CD14-positive monocyte (primary cell): ENCODE data around the gene THBS3. TPM values are rescaled to one million over a fixed set of nuclear protein-coding genes. Genes with fewer than 3 reads are reported as not detected.

Experiments used
- DNase-seq, 3 donors: peaks; one replicate each; pipeline ENCODE4 v3.0.0-alpha.2; 2011 to 2022
- H2AFZ ChIP-seq: 2 replicates; pipeline ENCODE4 v1.6.0; 2012; ENCODE audit warnings: mild to moderate bottlenecking, low read depth, low read length, inconsistent platforms; ENCODE audit not compliant: insufficient read depth, poor library complexity, severe bottlenecking
- H3K27ac ChIP-seq, 2 donors: 1 replicate in 1 of 2; 2 replicates in 1 of 2; pipeline ENCODE4 v1.5.1; 2012 to 2013; ENCODE audit warnings: low read length in 2 of 2, control low read depth in 1 of 2, inconsistent platforms in 1 of 2, low read depth in 1 of 2, mild to moderate bottlenecking in 1 of 2
- H3K27me3 ChIP-seq, 2 donors: one replicate each; pipeline versions ENCODE4 v1.6.0 to v1.6.1; 2011 to 2013; ENCODE audit warnings: low read length in 2 of 2; ENCODE audit not compliant: control insufficient read depth in 2 of 2, insufficient read depth in 2 of 2
- H3K36me3 ChIP-seq, 2 donors: replicated peaks in 1 of 2; 1 replicate in 1 of 2; 2 replicates in 1 of 2; pipeline versions ENCODE4 v1.5.1 to v1.6.1; 2012 to 2013; ENCODE audit warnings: low read length in 2 of 2, control low read depth in 1 of 2, inconsistent platforms in 1 of 2, mild to moderate bottlenecking in 1 of 2; ENCODE audit not compliant: insufficient read depth in 2 of 2, control insufficient read depth in 1 of 2
- H3K4me1 ChIP-seq, 2 donors: 1 replicate in 1 of 2; 2 replicates in 1 of 2; pipeline versions ENCODE4 v1.5.1 to v1.6.1; 2012 to 2013; ENCODE audit warnings: low read length in 2 of 2, control low read depth in 1 of 2, inconsistent platforms in 1 of 2, mild to moderate bottlenecking in 1 of 2, moderate library complexity in 1 of 2; ENCODE audit not compliant: insufficient read depth in 2 of 2, control insufficient read depth in 1 of 2
- H3K4me2 ChIP-seq: replicated peaks from 2 replicates; pipeline ENCODE3; 2012; ENCODE audit warnings: low read length, moderate library complexity, mild to moderate bottlenecking; ENCODE audit not compliant: poor library complexity, severe bottlenecking; ENCODE audit errors: extremely low read depth
- H3K4me3 ChIP-seq, 3 experiments: fragments of 200-600 bp in 1 of 3; sonication (generic) in 1 of 3; replicated peaks in 1 of 3; 1 replicate in 2 of 3; 2 replicates in 1 of 3; pipeline ENCODE4 v1.5.1; 2011 to 2013; ENCODE audit warnings: low read length in 3 of 3, mild to moderate bottlenecking in 3 of 3, control low read depth in 2 of 3, low read depth in 2 of 3, inconsistent platforms in 1 of 3, moderate library complexity in 1 of 3
- H3K79me2 ChIP-seq: 2 replicates; pipeline ENCODE4 v1.6.0; 2012; ENCODE audit warnings: mild to moderate bottlenecking, control low read depth, inconsistent platforms, low read length, moderate library complexity; ENCODE audit not compliant: insufficient read depth
- H3K9ac ChIP-seq: 2 replicates; pipeline ENCODE4 v1.6.0; 2017; ENCODE audit warnings: low read length, mild to moderate bottlenecking; ENCODE audit not compliant: insufficient read depth, poor library complexity, severe bottlenecking
- H3K9me3 ChIP-seq, 2 donors: replicated peaks in 1 of 2; 1 replicate in 1 of 2; 2 replicates in 1 of 2; pipeline versions ENCODE4 v1.5.1 to v1.6.1; 2012 to 2013; ENCODE audit warnings: low read length in 2 of 2, control low read depth in 1 of 2; ENCODE audit not compliant: control insufficient read depth in 1 of 2, insufficient read depth in 1 of 2
- H4K20me1 ChIP-seq: 2 replicates; pipeline ENCODE4 v1.6.0; 2012; ENCODE audit warnings: mild to moderate bottlenecking, low read length, control low read depth, moderate library complexity; ENCODE audit not compliant: insufficient read depth
- H3K27ac Mint-ChIP-seq, 7 donors: one replicate each; pipeline ENCODE4 v1.8.0; 2020; ENCODE audit warnings: mild to moderate bottlenecking in 7 of 7, mixed read lengths in 7 of 7, moderate library complexity in 6 of 7, inconsistent platforms in 2 of 7
- H3K27me3 Mint-ChIP-seq, 3 donors: one replicate each; pipeline ENCODE4 v1.8.0; 2021 to 2022; ENCODE audit warnings: low read depth in 3 of 3, mild to moderate bottlenecking in 3 of 3, mixed read lengths in 3 of 3, moderate library complexity in 3 of 3, inconsistent platforms in 1 of 3
- H3K36me3 Mint-ChIP-seq, 2 donors: one replicate each; pipeline ENCODE4 v1.8.0; 2020; ENCODE audit warnings: mixed read lengths in 2 of 2, inconsistent platforms in 1 of 2, mild to moderate bottlenecking in 1 of 2
- H3K4me1 Mint-ChIP-seq: one replicate; pipeline ENCODE4 v1.8.0; 2020; ENCODE audit warnings: mild to moderate bottlenecking, mixed read lengths
- H3K4me3 Mint-ChIP-seq, 2 donors: one replicate each; pipeline ENCODE4 v1.8.0; 2020; ENCODE audit warnings: mild to moderate bottlenecking in 2 of 2, mixed read lengths in 2 of 2, moderate library complexity in 1 of 2
- H3K9me3 Mint-ChIP-seq, 7 donors: one replicate each; pipeline ENCODE4 v1.8.0; 2020 to 2022; ENCODE audit warnings: mixed read lengths in 7 of 7, mild to moderate bottlenecking in 6 of 7, moderate library complexity in 6 of 7, inconsistent platforms in 2 of 7
- CTCF ChIP-seq: fragments of 200-600 bp; IDR thresholded peaks from one replicate; pipeline ENCODE4 v1.8.0; 2022; ENCODE audit warnings: antibody characterized with exemption, mild to moderate bottlenecking
- WGBS: methylation state at CpG from one replicate; pipeline ENCODE4 v1.1.5; 2013; ENCODE audit warnings: missing lambda C conversion rate; ENCODE audit not compliant: insufficient coverage; 5-methylcytosine and 5-hydroxymethylcytosine counted together
- intact Hi-C, 2 donors: fragments of 100-400 bp; cut with micrococcal nuclease; formaldehyde crosslinking; loops; one replicate each; pipeline versions ENCODE4 v1.15.0 to v1.15.1; 2023
- polyA plus RNA-seq, 3 donors: library from polyadenylated mRNA; depleted of rRNA in 1 of 3; unstranded in 2 of 3; stranded (reverse) in 1 of 3; fragments of 300-500 nt in 2 of 3; fragments of >200 nt in 1 of 3; fragmentation: Illumina TruSeq in 2 of 3; gene quantifications; 1 replicate in 2 of 3; 2 replicates in 1 of 3; pipeline ENCODE4 v1.2.3, GENCODE V29; 2012 to 2021

THBS3 gene
- polyA plus RNA-seq, 3 donors: 3.2 to 50.7 (median 5.3) TPM

- WGBS: 39% methylated on average over 6 of the region's 8 CpGs
- H3K4me1 ChIP-seq: peaks cover 35 to 42% of the 10 kb centered on the region in 2 donors
- H3K27ac Mint-ChIP-seq: peak overlapping the region in 6 of 7 donors; percentile 84 to 96 (median 94)
- H3K4me2 ChIP-seq: peak overlapping the region; percentile 86
- H3K36me3 ChIP-seq: peaks cover 14 to 19% of the 10 kb centered on the region in 2 donors
- peak overlapping the region; percentile 69 to 90 for H3K27ac ChIP-seq
- no peak for DNase-seq
- H3K27me3 Mint-ChIP-seq: peaks cover 8 to 30% (median 28%) of the 10 kb centered on the region in 3 donors
- TF ChIP-seq CTCF: no peak
- H2AFZ ChIP-seq: peak overlapping the region; percentile 96
- H3K4me3 Mint-ChIP-seq: peak overlapping the region; percentile 93 to 96
- no peaks in the 10 kb centered on the region for H3K9me3 Mint-ChIP-seq
- H3K27me3 ChIP-seq: peaks cover 0 to 2% of the 10 kb centered on the region in 2 donors
- no peaks in the 10 kb centered on the region for H3K9me3 ChIP-seq
- H3K9ac ChIP-seq: peak overlapping the region; percentile 84
- peaks cover 42% of the 10 kb centered on the region for H3K4me1 Mint-ChIP-seq
- H3K4me3 ChIP-seq: peak overlapping the region; percentile 70 to 95 (median 91)
- H4K20me1 ChIP-seq: no peaks in the 10 kb centered on the region
- peaks cover 21% of the 10 kb centered on the region for H3K79me2 ChIP-seq
- peaks cover 19 to 30% of the 10 kb centered on the region in 2 donors for H3K36me3 Mint-ChIP-seq
- intact Hi-C loops: loop anchor here in 1 of 2 donors (5.0 kb wide), 1 partner anchor 35 kb away; the partner anchor contains the start of gene SLC50A1
Observed at GRCh38 chr1:155171836-155172731, 35.6 kb downstream of the THBS3 start.

GRCh38 chr1:155170806-155171205, 36.9 kb downstream of the THBS3 start:
- Histone ChIP-seq H3K36me3 (peaks cover 14 to 19% of the 10 kb centered on the region in 2 donors), H3K4me3 (no peak overlapping the region), H2AFZ (no peak overlapping the region), H3K4me1 (peaks cover 44 to 47% of the 10 kb centered on the region in 2 donors), H4K20me1 (no peaks in the 10 kb centered on the region), H3K9me3 (no peaks in the 10 kb centered on the region), H3K9ac (no peak overlapping the region), H3K27ac (no peak overlapping the region), H3K79me2 (peaks cover 21% of the 10 kb centered on the region), H3K4me2 (no peak overlapping the region), H3K27me3 (peaks cover 0 to 13% of the 10 kb centered on the region in 2 donors)
- DNase-seq: no peak
- no peak for TF ChIP-seq CTCF
- WGBS: 100% methylated on average over 5 of the region's 7 CpGs
- intact Hi-C loops: loop anchor here in 1 of 2 donors (5.0 kb wide), 1 partner anchor 34 kb away; the partner anchor contains the start of gene SLC50A1
- H3K36me3 Mint-ChIP-seq: peaks cover 19 to 30% of the 10 kb centered on the region in 2 donors
- H3K4me3 Mint-ChIP-seq: no peak overlapping the region
- peak overlapping the region in 1 of 7 donors; percentile 25 for H3K27ac Mint-ChIP-seq
- peaks cover 18 to 39% (median 36%) of the 10 kb centered on the region in 3 donors for H3K27me3 Mint-ChIP-seq
- peaks cover 0 to under 1% (median 0%) of the 10 kb centered on the region in 7 donors for H3K9me3 Mint-ChIP-seq
- peaks cover 43% of the 10 kb centered on the region for H3K4me1 Mint-ChIP-seq
